ENCODE results near the gene EPS15.
"Not testable (repeated sequence)": the region's sequence is repeated elsewhere in the genome, so short reads cannot be mapped to it uniquely, and the experiment has no call there.

Gene EPS15

DNA sequence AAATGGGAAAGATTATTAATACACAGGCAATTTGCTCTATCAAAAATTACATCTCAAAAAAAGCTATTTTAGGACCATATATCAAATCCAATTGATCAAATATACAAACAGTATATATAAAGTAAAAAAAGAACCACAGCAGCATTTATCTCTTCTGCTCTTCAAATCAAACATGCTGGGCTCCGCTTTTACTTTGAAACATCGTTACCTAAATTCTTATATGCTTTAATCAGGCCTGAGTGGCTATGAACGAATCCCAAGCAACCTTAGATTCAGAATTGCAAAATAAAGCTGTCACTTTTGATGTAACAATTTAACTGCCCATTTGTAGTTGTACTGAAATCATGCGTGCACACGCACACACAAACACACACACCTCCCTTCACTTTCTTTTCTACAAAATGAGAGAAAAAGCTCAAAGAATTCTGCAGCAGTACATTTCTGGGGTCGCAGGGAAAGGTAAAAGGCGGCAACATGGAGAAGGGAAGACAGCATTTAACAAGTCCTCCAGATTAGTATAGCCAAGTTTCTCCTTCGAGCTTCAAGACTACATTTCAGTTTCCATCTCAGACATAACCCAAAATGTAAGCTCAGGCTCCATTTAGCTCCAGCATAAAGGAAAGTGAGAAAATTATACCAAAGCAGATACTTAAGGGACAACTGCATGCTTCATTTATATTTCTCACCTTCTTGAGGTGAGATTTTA is 96.5 kb downstream of the EPS15 start:
- DNase-seq, result no peak

- DNase-seq, result no peak
Measured at GRCh38 chr1:51421964-51422363, 97.1 kb downstream of the EPS15 start.

- DNase-seq, result no peak
Measured at GRCh38 chr1:51420867-51421627, 98.0 kb downstream of the EPS15 start.

DNA sequence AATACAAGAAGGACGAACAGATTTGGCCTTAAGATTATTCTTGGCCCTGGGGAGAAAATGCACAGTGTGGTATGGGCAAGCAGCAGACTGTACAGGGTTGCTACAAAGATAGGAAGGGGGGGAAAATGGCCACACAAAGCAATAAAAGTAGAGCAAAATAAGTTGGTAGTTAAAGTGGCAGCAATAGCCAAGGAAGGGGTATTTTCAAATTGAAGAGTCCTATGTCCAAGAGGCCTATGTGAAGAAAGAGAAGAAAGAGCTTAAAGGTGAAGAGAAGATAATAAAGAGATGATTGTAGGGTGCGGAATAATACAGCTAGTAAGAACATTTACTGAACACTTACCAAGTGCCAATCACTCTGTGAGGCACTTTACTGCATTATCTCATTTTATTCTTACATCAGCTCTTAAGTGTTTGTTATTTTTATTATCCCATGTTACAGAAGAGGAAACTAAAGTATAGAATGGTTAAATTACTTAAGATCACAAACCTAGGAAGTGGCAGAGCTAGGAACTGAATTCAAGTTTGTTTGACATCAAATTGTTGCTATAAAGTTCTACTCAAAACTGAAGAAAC is 100.6 kb downstream of the EPS15 start:
- DNase-seq, result no peak

- no peak for DNase-seq
Measured at GRCh38 chr1:51417496-51418383, 101.3 kb downstream of the EPS15 start.

DNA sequence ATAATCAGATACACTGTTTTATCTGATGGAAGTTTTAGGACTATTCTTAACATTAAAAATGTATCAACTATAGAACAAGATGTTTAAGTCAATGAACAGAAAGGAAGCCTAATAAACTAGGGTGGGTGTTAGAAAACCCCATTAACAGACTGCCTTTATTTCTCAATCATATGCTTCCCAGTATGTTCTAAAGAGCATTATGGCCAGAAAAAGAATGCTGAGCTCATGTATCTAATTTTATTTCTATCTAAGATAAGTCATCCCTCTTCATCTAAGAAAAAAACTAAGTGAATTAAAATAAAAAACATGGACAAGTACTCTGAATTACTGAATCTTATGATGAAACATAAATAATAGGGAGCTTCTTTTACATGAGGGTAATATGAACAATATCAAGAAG is 102.2 kb downstream of the EPS15 start:
- no peak for DNase-seq

GRCh38 chr1:51415963-51416362 is 103.1 kb downstream of the EPS15 start:
- DNase-seq, result no peak

- DNase-seq, result no peak
Measured at GRCh38 chr1:51414811-51415210, 104.3 kb downstream of the EPS15 start.

DNA sequence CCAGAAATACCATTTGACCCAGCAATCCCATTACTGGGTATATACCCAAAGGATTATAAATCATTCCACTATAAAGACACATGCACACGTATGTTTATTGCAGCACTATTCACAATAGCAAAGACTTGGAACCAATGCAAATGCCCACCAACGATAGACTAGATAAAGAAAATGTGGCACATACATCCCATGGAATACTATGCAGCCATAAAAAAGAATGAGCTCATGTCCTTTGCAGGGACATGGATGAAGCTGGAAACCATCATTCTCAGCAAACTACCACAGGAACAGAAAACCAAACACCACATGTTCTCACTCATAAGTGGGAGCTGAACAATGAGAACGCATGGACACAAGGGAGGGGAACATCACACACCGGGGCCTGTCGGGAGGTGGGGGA is 107.2 kb downstream of the EPS15 start:
- DNase-seq, result not testable (repeated sequence)

DNA sequence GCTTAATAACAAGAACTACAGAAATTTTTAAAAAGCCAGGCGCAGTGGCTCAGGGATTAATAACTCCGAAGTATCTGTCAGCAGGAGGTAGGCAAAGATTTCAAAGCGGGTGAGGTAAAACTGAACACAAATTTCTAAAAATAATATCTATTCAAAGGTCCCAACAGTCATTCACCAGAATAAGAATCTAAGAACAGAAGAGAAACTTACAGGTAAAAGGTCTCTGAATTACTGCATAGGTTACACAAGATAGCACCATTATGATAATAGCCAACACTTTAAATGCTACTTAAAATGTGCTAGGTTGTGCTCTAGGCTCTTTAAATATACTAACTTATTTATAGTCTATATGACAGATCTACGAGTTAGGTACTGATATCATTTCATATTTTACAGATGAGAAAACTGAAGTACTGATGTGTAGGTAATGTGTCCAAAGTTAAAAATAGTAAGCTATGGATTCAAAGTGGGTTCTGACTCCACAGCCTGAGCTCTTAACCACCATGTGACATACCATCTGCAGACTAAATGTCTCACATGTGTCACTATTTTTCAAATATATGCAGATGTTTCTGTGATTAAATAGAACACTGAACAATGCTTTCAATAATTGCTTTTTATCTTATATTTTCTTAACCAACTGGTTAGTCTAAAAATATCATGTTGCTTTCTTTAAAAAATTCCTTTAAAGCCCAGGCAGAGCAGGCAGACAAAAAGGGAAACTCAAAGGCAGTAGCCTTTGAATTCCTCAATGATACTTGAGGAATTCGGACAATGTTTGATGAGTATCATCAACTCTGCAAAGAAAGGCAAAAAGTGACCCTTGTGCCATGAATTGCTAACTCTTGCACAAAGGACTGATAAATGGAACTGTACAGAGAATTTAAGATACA is 108.3 kb downstream of the EPS15 start:
- no peak for DNase-seq

- DNase-seq, result not testable (repeated sequence)
Measured at GRCh38 chr1:51409755-51410541, 109.1 kb downstream of the EPS15 start.

GRCh38 chr1:51392241-51392640 is 126.8 kb downstream of the EPS15 start:
- DNase-seq, result no peak

GRCh38 chr1:51390641-51391040 is 128.4 kb downstream of the EPS15 start:
- not testable (repeated sequence) for DNase-seq

DNA sequence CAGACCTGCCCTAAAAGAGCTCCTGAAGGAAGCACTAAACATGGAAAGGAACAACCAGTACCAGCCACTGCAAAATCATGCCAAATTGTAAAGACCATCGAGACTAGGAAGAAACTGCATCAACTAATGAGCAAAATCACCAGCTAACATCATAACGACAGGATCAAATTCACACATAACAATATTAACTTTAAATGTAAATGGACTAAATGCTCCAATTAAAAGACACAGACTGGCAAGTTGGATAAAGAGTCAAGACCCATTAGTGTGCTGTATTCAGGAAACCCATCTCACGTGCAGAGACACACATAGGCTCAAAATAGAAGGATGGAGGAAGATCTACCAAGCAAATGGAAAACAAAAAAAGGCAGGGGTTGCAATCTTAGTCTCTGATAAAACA is 131.8 kb downstream of the EPS15 start:
- not testable (repeated sequence) for DNase-seq

- DNase-seq, result not testable (repeated sequence)
Measured at GRCh38 chr1:51386259-51386658, 132.8 kb downstream of the EPS15 start.

DNA sequence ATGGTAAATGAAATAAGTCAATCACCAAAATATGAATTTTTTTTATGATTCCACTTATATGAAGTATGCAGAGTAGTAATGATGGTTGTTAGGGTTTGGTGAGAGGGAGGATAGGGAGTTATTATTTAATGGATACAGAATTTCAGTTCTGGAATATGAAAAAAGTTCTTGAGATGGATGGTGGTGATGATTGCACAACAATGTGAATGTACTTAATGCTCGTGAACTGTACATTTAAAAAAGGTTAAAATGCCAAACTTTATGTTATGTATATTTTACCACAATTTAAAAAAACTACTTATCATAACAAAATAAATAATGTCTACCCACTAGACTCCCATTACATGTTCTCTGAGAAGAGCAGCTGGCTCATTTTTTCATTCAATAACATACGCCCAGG is 133.3 kb downstream of the EPS15 start:
- DNase-seq, result no peak

DNA sequence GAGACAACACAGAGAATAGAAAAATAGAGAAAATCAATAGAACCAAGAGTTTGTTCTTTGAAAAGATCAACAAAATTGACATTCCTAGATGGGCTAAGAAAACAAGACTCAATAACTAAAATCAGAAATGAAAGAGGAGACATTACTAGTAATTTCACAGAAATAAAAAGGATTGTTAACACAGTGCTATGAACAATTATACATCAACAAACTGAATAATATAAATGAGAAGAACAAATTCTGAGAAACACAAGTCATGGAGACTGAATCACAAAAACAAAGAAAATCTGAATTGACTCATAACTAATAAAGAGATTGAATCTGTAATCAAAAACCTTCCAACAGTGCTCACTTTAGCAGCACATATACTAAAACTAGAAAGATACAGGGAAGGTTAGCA is 137.1 kb downstream of the EPS15 start:
- no peak for DNase-seq

GRCh38 chr1:51380936-51381335 is 138.1 kb downstream of the EPS15 start:
- DNase-seq, result no peak

DNA sequence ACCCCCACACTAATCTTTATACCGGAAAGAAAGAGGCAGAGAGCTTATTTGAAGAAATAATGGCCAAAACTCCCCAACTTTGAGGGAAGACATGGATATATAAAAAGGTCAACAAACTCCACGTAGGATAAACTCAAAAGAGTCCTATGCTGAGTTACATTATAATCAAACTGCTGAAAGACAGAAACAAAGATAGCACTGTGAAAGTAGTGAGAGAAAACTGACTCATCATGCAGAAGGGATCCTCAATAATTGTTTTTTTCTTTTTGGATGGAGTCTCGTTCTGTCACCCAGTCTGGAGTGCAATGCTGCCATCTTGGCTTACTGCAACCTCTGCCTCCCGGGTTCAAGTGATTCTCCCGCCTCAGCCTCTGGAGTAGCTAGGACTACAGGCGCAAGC is 140.2 kb downstream of the EPS15 start:
- no peak for DNase-seq

GRCh38 chr1:51373898-51374297 is 145.2 kb downstream of the EPS15 start:
- DNase-seq, result no peak

DNA sequence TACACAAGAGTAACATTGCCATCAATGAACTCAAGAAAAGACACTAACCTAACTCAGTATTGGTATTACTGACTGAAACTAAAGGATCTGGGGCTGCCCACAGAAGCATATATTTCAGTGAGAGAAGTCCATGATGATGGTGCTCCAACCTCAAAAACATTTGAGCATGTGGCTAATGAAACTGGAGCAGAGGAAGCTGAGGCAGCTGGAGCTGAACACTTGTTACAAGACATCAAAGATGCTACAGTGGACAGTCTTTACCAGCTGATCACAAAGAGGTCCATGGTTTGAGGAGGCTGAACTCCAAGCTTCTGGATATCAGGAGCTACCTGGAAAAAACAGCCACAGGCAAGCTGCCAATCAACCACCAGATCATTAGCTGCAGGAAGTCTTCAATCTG is 146.5 kb downstream of the EPS15 start:
- no peak for DNase-seq

All from activated T-cell treated with anti-CD3 and anti-CD28 coated beads, Interleukin-2, amount 50 U/mL, for 1 hour (primary cell).